Transverse colon (tissue), 4 donors: ENCODE data around the gene ANKH. TPM values are rescaled to one million over a fixed set of nuclear protein-coding genes. Genes with fewer than 3 reads are reported as not detected.

Experiments
- DNase-seq: peaks from one replicate; pipeline ENCODE4 v3.0.0-alpha.2; 2019
- H3K27ac ChIP-seq, 4 donors: fragments of 200-600 bp; sonication (generic); 2 replicates each; pipeline ENCODE4 v1.5.1; 2016 to 2018; ENCODE audit warnings: inconsistent platforms in 4 of 4
- H3K27me3 ChIP-seq: fragments of 200-600 bp; sonication (generic); 2 replicates; pipeline ENCODE4 v1.5.1; 2017; ENCODE audit warnings: inconsistent platforms
- H3K36me3 ChIP-seq, 4 donors: fragments of 200-600 bp; sonication (generic); 2 replicates each; pipeline ENCODE4 v1.5.1; 2017 to 2019; ENCODE audit warnings: inconsistent platforms in 4 of 4
- H3K4me1 ChIP-seq, 4 donors: fragments of 200-600 bp; sonication (generic); 2 replicates each; pipeline ENCODE4 v1.5.1; 2017 to 2020; ENCODE audit warnings: inconsistent platforms in 4 of 4
- H3K4me3 ChIP-seq, 4 donors: fragments of 200-600 bp; sonication (generic); 1 replicate in 1 of 4; 2 replicates in 3 of 4; pipeline versions ENCODE4 v1.5.1 to v1.6.1; 2017 to 2019; ENCODE audit warnings: inconsistent platforms in 4 of 4
- H3K9me3 ChIP-seq, 2 donors: fragments of 200-600 bp; sonication (generic); 2 replicates each; pipeline ENCODE4 v1.5.1; 2017 to 2019; ENCODE audit warnings: inconsistent platforms in 2 of 2
- CTCF ChIP-seq, 5 experiments: fragments of 200-600 bp in 3 of 5; fragments of 450-650 bp in 2 of 5; sonication (generic) in 3 of 5; IDR thresholded peaks; 1 replicate in 2 of 5; 2 replicates in 3 of 5; pipeline ENCODE4 v1.5.1; 2016 to 2017; ENCODE audit warnings: antibody characterized with exemption in 5 of 5, inconsistent platforms in 3 of 5, mild to moderate bottlenecking in 2 of 5, moderate library complexity in 1 of 5
- EP300 ChIP-seq: sonication (generic); formaldehyde crosslinking; IDR thresholded peaks from one replicate; pipeline ENCODE4 v1.6.1; 2017; ENCODE audit warnings: antibody characterized with exemption, low read depth
- POLR2A ChIP-seq: fragments of 450-650 bp; IDR thresholded peaks from one replicate; pipeline ENCODE4 v1.6.1; 2016; ENCODE audit warnings: antibody characterized with exemption, mild to moderate bottlenecking, moderate library complexity
- POLR2AphosphoS5 ChIP-seq, 3 donors: sonication (generic); formaldehyde crosslinking; IDR thresholded peaks; one replicate each; pipeline ENCODE4 v1.6.1; 2016; ENCODE audit warnings: antibody characterized with exemption in 3 of 3
- WGBS, 2 donors: methylation state at CpG; one replicate each; pipeline ENCODE4 v1.1.5; 2018; ENCODE audit warnings: low coverage in 1 of 2; 5-methylcytosine and 5-hydroxymethylcytosine counted together
- in situ Hi-C, 4 donors: fragments of 200-750 bp; cut with MboI; loops; one replicate each; pipeline versions ENCODE4 v1.15.0 to v1.15.1; 2017; ENCODE audit warnings: low sequenced_read_pairs in 3 of 4, low pct_ligation_motif_present in 1 of 4, low pct_unique_long_range_greater_than_20kb in 1 of 4
- intact Hi-C: fragments of 100-400 bp; cut with DNase I; formaldehyde crosslinking; loops from one replicate; pipeline ENCODE4 v1.15.1; 2023; ENCODE audit warnings: low total_unique reads
- total RNA-seq, 4 donors: library from RNA; depleted of rRNA; stranded (reverse); fragments of >200 nt; gene quantifications; one replicate each; pipeline ENCODE4 v1.1.0, GENCODE V29; 2016

ANKH gene
- total RNA-seq, 4 donors from 2014 or later, result 24.7 to 96.5 (median 69.4) TPM

- in situ Hi-C loops, result no loop called here
- Histone ChIP-seq H3K27ac (peak overlapping the region in 3 of 4 donors; percentile 6 to 40 (median 18)), H3K36me3 (peaks cover 0 to 3% (median under 1%) of the 10 kb centered on the region in 4 donors), H3K4me1 (peaks cover 11 to 50% (median 20%) of the 10 kb centered on the region in 4 donors), H3K9me3 (no peaks in the 10 kb centered on the region), H3K4me3 (no peak overlapping the region), H3K27me3 (no peaks in the 10 kb centered on the region)
- WGBS, 2 donors, result 85 to 92% methylated on average over 5 to 8 of the region's 8 CpGs
- no peak for DNase-seq
- intact Hi-C loops, result no loop called here
- no peak for TF ChIP-seq POLR2AphosphoS5 (IDR thresholded peaks at IDR 0.05)
- TF ChIP-seq EP300, result no peak
- no peak for TF ChIP-seq POLR2A
- no peak for TF ChIP-seq CTCF (IDR thresholded peaks at IDR 0.05)
These were observed 196.4 kb downstream of the ANKH start for GRCh38 chr5:14674983-14675854.

GRCh38 chr5:14673443-14673842 is 198.1 kb downstream of the ANKH start:
- H3K36me3 ChIP-seq, result no peaks in the 10 kb centered on the region
- no peak for DNase-seq
- no peak overlapping the region for H3K4me3 ChIP-seq
- H3K27me3 ChIP-seq, result no peaks in the 10 kb centered on the region
- no peaks in the 10 kb centered on the region for H3K9me3 ChIP-seq
- no peak overlapping the region for H3K27ac ChIP-seq
- in situ Hi-C loops (no loop called here), intact Hi-C loops (no loop called here)
- WGBS, 2 donors, result 86 to 98% methylated on average over 3 of the region's 3 CpGs
- TF ChIP-seq POLR2A, result no peak
- no peak for TF ChIP-seq CTCF (IDR thresholded peaks at IDR 0.05)
- H3K4me1 ChIP-seq, result peaks cover 11 to 68% (median 20%) of the 10 kb centered on the region in 4 donors

- no peak for DNase-seq
- peaks cover 11 to 75% (median 25%) of the 10 kb centered on the region in 4 donors for H3K4me1 ChIP-seq
- no peak for TF ChIP-seq POLR2AphosphoS5 (IDR thresholded peaks at IDR 0.05)
- no peak for TF ChIP-seq EP300
- TF ChIP-seq POLR2A, result no peak
- TF ChIP-seq CTCF (IDR thresholded peaks at IDR 0.05), result no peak
- in situ Hi-C loops, result no loop called here
- H3K27me3 ChIP-seq, result no peaks in the 10 kb centered on the region
- no peaks in the 10 kb centered on the region for H3K9me3 ChIP-seq
- no peak overlapping the region for H3K4me3 ChIP-seq
- no peak overlapping the region for H3K27ac ChIP-seq
- no peaks in the 10 kb centered on the region for H3K36me3 ChIP-seq
- intact Hi-C loops, result no loop called here
- WGBS, 2 donors, result 86 to 88% methylated on average over 5 to 9 of the region's 9 CpGs
These were observed 198.8 kb downstream of the ANKH start for GRCh38 chr5:14672484-14673394.

- WGBS, 2 donors, result 78% methylated on average over 4 of the region's 4 CpGs; no CpG with 5 or more reads in 1 of the 2 donors
- Histone ChIP-seq H3K27ac (no peak overlapping the region), H3K27me3 (no peaks in the 10 kb centered on the region), H3K4me1 (peaks cover 11 to 81% (median 29%) of the 10 kb centered on the region in 4 donors), H3K9me3 (no peaks in the 10 kb centered on the region), H3K36me3 (no peaks in the 10 kb centered on the region), H3K4me3 (no peak overlapping the region)
- DNase-seq, result no peak
- in situ Hi-C loops (no loop called here), intact Hi-C loops (no loop called here)
- TF ChIP-seq EP300, result no peak
- TF ChIP-seq POLR2A, result no peak
- TF ChIP-seq POLR2AphosphoS5 (IDR thresholded peaks at IDR 0.05), result no peak
- TF ChIP-seq CTCF (IDR thresholded peaks at IDR 0.05), result no peak
These were observed 199.5 kb downstream of the ANKH start for GRCh38 chr5:14672082-14672481.
